LNCaP clone FGC (cell line): ENCODE measurements around the gene DLST.

Source experiments
- DNase-seq: peaks from one replicate; pipeline ENCODE4 v3.0.0-alpha.2; 2011; ENCODE audit warnings: low read depth
- H3K4me3 ChIP-seq: 2 replicates; pipeline ENCODE4 v1.5.1; 2011; ENCODE audit warnings: mild to moderate bottlenecking, low read depth, low read length, control low read depth
- TF ChIP-seq, protein P1 (sequence below): IDR thresholded peaks from 2 replicates; pipeline ENCODE4 v1.5.1; 2012; ENCODE audit warnings: mild to moderate bottlenecking; ENCODE audit not compliant: control insufficient read depth, insufficient read depth; ENCODE audit errors: extremely low read depth

The DLST gene

DNA sequence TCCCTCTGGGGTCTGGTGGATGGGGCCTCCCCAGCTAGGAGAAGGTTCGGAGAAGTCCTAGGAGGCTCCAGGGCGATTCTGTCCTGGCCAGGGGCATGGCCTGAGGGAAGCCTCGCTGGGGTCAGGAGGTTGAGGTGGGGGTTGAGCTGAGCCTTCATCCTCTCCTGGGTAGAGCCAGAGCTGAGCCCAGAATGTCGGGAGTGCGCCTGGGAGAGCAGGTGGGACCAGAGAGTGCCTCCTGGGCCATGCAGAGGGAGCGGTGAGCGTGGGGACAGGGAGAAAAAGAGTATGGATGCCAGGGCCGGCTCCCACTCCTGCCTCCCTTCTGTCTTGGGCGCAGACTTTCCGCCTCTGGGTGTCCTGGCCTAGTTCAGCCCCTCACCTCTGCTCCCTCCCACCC lies 28.2 kb downstream of the DLST start:
- H3K4me3 ChIP-seq: no peak overlapping the region
- no peak for DNase-seq
- TF ChIP-seq, protein P1, sequence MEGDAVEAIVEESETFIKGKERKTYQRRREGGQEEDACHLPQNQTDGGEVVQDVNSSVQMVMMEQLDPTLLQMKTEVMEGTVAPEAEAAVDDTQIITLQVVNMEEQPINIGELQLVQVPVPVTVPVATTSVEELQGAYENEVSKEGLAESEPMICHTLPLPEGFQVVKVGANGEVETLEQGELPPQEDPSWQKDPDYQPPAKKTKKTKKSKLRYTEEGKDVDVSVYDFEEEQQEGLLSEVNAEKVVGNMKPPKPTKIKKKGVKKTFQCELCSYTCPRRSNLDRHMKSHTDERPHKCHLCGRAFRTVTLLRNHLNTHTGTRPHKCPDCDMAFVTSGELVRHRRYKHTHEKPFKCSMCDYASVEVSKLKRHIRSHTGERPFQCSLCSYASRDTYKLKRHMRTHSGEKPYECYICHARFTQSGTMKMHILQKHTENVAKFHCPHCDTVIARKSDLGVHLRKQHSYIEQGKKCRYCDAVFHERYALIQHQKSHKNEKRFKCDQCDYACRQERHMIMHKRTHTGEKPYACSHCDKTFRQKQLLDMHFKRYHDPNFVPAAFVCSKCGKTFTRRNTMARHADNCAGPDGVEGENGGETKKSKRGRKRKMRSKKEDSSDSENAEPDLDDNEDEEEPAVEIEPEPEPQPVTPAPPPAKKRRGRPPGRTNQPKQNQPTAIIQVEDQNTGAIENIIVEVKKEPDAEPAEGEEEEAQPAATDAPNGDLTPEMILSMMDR: no peak

DNA sequence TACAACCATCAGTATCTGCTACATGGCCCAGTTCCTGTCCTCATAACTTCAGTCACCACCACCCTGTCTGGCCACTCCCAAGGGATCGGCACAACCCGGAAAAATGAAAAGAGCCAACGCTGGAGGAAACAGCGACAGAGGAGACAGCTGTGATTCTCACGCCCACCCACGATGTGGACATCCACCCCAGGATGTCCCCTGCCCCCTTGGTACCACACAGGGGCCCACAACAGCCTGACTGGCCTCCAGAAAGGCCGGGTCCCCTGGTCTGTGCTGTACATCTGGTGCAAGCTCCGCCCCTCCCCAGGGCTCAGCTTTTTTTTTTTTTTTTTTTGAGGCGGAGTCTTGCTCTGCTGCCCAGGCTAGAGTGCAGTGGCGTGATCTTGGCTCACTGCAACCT lies 28.8 kb downstream of the DLST start:
- H3K4me3 ChIP-seq: no peak overlapping the region
- TF ChIP-seq, protein P1: no peak
- DNase-seq: no peak

DNA sequence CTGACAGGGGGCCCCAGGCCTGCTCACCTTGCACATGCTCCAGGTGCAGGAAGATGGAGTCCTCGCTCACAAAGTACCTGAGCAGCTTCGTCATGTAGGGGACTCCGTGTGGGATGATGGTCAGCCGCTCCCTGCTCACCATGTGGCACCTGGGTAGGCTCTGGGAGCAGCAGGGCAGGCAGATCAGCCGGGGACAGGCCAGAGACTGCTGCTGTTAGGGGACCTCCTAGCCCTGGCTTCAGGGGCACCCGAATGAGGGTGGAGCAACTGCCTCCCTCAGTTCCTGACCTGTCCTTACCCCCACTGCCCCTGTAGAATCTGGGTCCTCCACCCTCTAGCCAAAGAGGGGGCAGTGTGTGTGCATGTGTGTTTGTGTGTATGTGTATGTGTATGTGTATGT lies 29.5 kb downstream of the DLST start:
- no peak for DNase-seq
- no peak overlapping the region for H3K4me3 ChIP-seq
- TF ChIP-seq, protein P1: no peak

DNA sequence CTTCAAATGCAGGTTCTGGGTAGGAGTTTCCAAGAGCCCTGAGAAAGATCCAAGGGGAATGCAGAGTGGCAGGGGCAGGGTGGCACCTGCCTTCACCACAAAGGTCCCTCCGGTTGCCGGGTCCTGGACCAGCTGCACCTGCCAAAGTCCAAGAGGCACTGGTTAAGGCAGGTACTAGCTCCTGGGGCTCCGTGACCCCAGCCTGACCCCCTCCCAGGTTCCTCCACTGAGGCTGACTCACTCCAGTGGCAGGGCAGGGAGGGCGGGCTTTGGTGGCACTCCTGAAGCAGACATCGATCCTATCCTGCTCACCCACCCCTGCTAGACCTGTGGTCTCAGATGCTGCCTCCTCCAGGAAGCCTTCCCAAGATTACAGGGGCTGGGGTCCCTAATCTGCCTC lies 30.0 kb downstream of the DLST start:
- no peak for DNase-seq
- TF ChIP-seq, protein P1: no peak
- no peak overlapping the region for H3K4me3 ChIP-seq

DNA sequence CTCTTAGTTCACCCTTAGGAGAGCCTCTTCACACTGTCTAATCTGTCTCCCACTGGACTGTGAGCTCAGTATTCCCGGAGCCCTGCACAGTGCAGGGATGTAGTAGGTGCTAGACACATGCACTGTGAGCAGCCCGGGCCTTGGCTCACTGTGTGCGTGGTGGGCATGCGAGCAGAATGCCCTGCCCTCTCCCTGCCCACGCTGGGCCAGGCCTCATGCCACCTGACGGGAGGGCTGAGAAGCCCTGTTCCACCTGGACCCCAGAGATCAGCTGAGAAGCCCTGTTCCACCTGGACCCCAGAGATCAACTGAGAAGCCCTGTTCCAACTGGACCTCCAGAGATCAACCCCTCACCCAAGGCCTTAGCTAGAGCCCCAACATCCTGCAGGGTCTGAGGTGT lies 30.4 kb downstream of the DLST start:
- TF ChIP-seq, protein P1: no peak
- DNase-seq: no peak
- H3K4me3 ChIP-seq: no peak overlapping the region

DNA sequence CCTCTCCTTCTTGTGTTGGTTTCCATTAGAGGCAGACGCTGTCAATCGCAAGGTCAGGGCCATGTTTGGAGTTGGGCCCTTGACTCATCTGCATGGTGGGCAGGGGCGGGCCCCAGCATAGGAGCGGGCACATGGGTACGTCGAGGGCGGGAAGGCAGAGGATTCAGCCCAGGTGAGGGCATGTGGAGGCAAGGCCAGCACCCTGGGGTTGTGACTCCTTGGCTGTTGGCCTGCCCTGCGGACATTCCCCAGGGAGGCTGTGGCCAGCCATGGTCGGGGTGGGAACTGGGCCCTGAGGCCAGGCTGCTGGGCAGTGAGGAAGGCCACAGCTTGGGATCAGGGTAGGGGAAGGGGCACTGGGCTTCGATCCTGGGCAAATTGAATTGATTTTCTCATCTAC lies 31.1 kb downstream of the DLST start:
- no peak for DNase-seq
- no peak overlapping the region for H3K4me3 ChIP-seq
- TF ChIP-seq, protein P1: no peak

DNA sequence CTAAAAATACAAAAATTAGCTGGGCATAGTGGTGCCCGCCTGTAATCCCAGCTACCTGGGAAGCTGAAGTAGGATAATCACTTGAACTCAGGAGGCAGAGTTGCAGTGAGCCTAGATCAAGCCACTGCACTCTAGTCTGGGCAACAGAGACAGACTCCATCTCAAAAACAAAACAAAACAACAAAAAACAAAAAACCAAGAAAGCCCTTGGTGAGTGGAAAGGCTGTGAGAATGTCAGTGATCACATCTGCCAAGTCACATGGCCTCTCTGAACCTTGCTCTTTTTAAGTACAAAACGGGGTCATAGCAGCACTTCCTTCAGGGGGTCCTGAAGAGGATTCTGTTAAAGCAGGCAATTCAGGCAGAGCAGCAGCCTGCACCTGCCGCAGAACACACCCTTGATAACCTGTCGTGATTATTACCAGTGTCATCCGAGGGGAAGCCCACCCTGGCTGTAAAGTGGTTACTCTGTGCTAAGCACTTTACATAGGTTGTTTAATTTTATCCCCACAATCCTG lies 31.7 kb downstream of the DLST start:
- DNase-seq: no peak
- H3K4me3 ChIP-seq: no peak overlapping the region
- TF ChIP-seq, protein P1: no peak
